PFSK-1 (cell line): ENCODE data around the gene DIAPH3.

Experiments used
- FOXP2 ChIP-seq: optimal IDR thresholded peaks from 2 replicates; pipeline ENCODE3; 2011; ENCODE audit warnings: borderline replicate concordance, control low read depth, inconsistent platforms; ENCODE audit not compliant: insufficient read depth; ENCODE audit errors: extremely low read length, extremely low read depth
- POLR2AphosphoS5 ChIP-seq: IDR thresholded peaks from 2 replicates; pipeline ENCODE4 v1.6.1; 2012; ENCODE audit warnings: low read depth, mild to moderate bottlenecking, control low read depth, low read length, moderate library complexity
- SIN3A ChIP-seq: IDR thresholded peaks from 2 replicates; pipeline ENCODE4 v1.6.1; 2012; ENCODE audit warnings: mild to moderate bottlenecking, low read length, moderate library complexity, borderline replicate concordance; ENCODE audit not compliant: insufficient read depth
- TAF1 ChIP-seq: IDR thresholded peaks from 2 replicates; pipeline ENCODE4 v1.6.1; 2012; ENCODE audit warnings: low read length, control low read depth, borderline replicate concordance; ENCODE audit not compliant: insufficient read depth
- TF ChIP-seq, protein P1 (sequence below), 2 experiments: IDR thresholded peaks; 2 replicates each; pipeline versions ENCODE4 v1.6.1 to v1.8.0; 2011 to 2012; ENCODE audit warnings: low read depth in 2 of 2, low read length in 2 of 2, control low read depth in 1 of 2, inconsistent platforms in 1 of 2, mild to moderate bottlenecking in 1 of 2, moderate library complexity in 1 of 2; ENCODE audit not compliant: insufficient read depth in 1 of 2

Gene DIAPH3

GRCh38 chr13:59700281-59700680 is 463.4 kb downstream of the DIAPH3 start:
- TF ChIP-seq POLR2AphosphoS5 (no peak), TAF1 (no peak), FOXP2 (no peak), SIN3A (no peak)
- TF ChIP-seq, protein P1, sequence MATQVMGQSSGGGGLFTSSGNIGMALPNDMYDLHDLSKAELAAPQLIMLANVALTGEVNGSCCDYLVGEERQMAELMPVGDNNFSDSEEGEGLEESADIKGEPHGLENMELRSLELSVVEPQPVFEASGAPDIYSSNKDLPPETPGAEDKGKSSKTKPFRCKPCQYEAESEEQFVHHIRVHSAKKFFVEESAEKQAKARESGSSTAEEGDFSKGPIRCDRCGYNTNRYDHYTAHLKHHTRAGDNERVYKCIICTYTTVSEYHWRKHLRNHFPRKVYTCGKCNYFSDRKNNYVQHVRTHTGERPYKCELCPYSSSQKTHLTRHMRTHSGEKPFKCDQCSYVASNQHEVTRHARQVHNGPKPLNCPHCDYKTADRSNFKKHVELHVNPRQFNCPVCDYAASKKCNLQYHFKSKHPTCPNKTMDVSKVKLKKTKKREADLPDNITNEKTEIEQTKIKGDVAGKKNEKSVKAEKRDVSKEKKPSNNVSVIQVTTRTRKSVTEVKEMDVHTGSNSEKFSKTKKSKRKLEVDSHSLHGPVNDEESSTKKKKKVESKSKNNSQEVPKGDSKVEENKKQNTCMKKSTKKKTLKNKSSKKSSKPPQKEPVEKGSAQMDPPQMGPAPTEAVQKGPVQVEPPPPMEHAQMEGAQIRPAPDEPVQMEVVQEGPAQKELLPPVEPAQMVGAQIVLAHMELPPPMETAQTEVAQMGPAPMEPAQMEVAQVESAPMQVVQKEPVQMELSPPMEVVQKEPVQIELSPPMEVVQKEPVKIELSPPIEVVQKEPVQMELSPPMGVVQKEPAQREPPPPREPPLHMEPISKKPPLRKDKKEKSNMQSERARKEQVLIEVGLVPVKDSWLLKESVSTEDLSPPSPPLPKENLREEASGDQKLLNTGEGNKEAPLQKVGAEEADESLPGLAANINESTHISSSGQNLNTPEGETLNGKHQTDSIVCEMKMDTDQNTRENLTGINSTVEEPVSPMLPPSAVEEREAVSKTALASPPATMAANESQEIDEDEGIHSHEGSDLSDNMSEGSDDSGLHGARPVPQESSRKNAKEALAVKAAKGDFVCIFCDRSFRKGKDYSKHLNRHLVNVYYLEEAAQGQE (IDR thresholded peaks at IDR 0.05; ENCODE audit: insufficient read depth in 1 of 2, low read depth in 2 of 2, low read length in 2 of 2) = no peak

- no peak for TF ChIP-seq FOXP2
- no peak for TF ChIP-seq POLR2AphosphoS5
- TF ChIP-seq, protein P1 (IDR thresholded peaks at IDR 0.05; ENCODE audit: insufficient read depth in 1 of 2, low read depth in 2 of 2, low read length in 2 of 2) = no peak
Observed at GRCh38 chr13:59696271-59696670, 467.5 kb downstream of the DIAPH3 start.

DNA sequence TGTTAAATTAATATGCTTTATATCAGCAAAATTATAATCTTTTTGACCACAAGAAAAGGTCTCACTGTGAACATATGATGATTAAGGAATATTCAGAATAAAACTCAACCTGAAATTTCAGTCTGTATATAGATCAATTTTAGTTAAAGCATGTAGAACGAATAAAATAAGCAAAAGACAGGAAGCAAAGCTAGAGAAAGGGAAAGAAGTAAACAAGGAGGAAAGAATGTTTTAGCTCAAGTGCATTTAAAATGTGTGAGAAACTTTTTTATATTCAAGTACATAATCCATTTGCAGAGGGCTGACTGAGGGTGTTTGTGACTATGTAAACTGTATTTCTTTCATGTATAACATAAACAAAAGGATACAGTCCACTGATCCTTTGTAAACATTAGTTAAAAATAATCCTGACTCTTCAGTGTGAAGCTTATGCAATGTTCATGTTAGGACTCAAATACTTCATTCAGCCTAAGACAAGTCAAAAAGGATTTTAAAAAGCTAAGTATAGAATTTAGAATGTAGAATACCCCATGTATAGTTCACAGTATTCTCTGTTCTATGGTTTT is 472.1 kb downstream of the DIAPH3 start:
- TF ChIP-seq, protein P1 (IDR thresholded peaks at IDR 0.05; ENCODE audit: insufficient read depth in 1 of 2, low read depth in 2 of 2, low read length in 2 of 2) = no peak
- TF ChIP-seq POLR2AphosphoS5 = no peak
- no peak for TF ChIP-seq FOXP2
- no peak for TF ChIP-seq SIN3A
- TF ChIP-seq TAF1 = no peak

DNA sequence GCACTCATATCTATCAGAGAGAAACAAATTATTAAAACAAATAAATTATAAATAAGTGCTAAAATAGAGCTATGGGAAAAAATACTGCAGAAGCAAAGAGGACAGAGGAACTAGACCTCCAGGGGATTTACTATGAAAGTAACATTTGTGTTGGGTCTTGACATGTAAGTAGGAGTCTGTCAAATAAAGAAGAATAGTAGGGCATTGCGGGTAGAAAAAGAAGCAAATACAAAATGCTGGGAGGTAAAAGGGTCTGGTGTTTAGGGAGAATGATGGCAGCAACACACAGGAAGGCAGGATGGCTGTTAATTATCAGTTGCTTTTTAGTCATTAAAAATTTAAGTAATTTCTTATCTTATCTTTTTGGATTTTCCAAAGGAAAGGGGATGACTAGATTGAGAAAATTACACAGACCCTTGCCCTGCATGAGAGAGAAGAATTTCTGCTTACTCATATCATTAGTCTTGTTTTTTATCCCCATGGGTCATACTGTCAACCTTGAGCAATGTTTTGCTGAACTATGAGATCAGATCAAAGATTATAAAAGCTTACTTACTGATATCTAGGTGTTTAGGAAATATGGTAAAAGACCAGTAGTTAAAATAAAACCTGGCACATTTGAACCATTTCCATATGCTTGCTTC is 472.7 kb downstream of the DIAPH3 start:
- TF ChIP-seq SIN3A (no peak), FOXP2 (no peak), TAF1 (no peak), POLR2AphosphoS5 (no peak)
- TF ChIP-seq, protein P1 (IDR thresholded peaks at IDR 0.05; ENCODE audit: insufficient read depth in 1 of 2, low read depth in 2 of 2, low read length in 2 of 2) = no peak

- TF ChIP-seq POLR2AphosphoS5 (no peak), TAF1 (no peak)
Observed at GRCh38 chr13:59689057-59689456, 474.7 kb downstream of the DIAPH3 start.
